ENCODE results near the gene C1RL. TPM values are rescaled to one million over a fixed set of nuclear protein-coding genes. Genes with fewer than 3 reads are reported as not detected.

The C1RL gene
- total RNA-seq, 1 donor from 2014 or later = 68.8 TPM

GRCh38 chr12:7137908-7138307 lies 28.9 kb upstream of the C1RL start:
- DNase-seq (ENCODE audit: low spot score) = no peak

- DNase-seq (ENCODE audit: low spot score) = no peak
Measured at GRCh38 chr12:7136676-7137075, 27.7 kb upstream of the C1RL start.

GRCh38 chr12:7136071-7136470 lies 27.1 kb upstream of the C1RL start:
- DNase-seq (ENCODE audit: low spot score) = no peak

- no peak for DNase-seq (ENCODE audit: low spot score)
Measured at GRCh38 chr12:7134396-7135166, 25.6 kb upstream of the C1RL start.

GRCh38 chr12:7131502-7131866 lies 22.5 kb upstream of the C1RL start:
- no peak for DNase-seq (ENCODE audit: low spot score)

- no peak for DNase-seq (ENCODE audit: low spot score)
Measured at GRCh38 chr12:7130701-7131501, 21.9 kb upstream of the C1RL start.

GRCh38 chr12:7129872-7130691 lies 21.1 kb upstream of the C1RL start, which contains the start of gene CLSTN3:
Gene CLSTN3, plus strand, starts transcription at chr12:7130371. Its CDS starts 278 bp downstream, at chr12:7130649.
- DNase-seq (ENCODE audit: low spot score) = peak; percentile 93

- DNase-seq (ENCODE audit: low spot score) = no peak
Measured at GRCh38 chr12:7129287-7129871, 20.4 kb upstream of the C1RL start.

- DNase-seq (ENCODE audit: low spot score) = no peak
Measured at GRCh38 chr12:7128681-7129286, 19.8 kb upstream of the C1RL start, which contains the start of gene RBP5. Gene RBP5, minus strand, starts transcription at chr12:7128889. Its CDS starts 114 bp downstream, at chr12:7128775.

GRCh38 chr12:7127916-7128626 lies 19.1 kb upstream of the C1RL start:
- peak; percentile 51 for DNase-seq (ENCODE audit: low spot score)

- DNase-seq (ENCODE audit: low spot score) = no peak
Measured at GRCh38 chr12:7125632-7126227, 16.7 kb upstream of the C1RL start.

GRCh38 chr12:7123806-7124522 lies 14.9 kb upstream of the C1RL start:
- DNase-seq (ENCODE audit: low spot score) = no peak

GRCh38 chr12:7122811-7123769 lies 14.1 kb upstream of the C1RL start:
- no peak for DNase-seq (ENCODE audit: low spot score)

GRCh38 chr12:7121324-7121723 lies 12.3 kb upstream of the C1RL start:
- no peak for DNase-seq (ENCODE audit: low spot score)

- DNase-seq (ENCODE audit: low spot score) = peak; percentile 64
Measured at GRCh38 chr12:7120166-7120565, 11.2 kb upstream of the C1RL start.

GRCh38 chr12:7118881-7119280 lies 9.9 kb upstream of the C1RL start:
- peak; percentile 55 for DNase-seq (ENCODE audit: low spot score)

- DNase-seq (ENCODE audit: low spot score) = peak; percentile 9
Measured at GRCh38 chr12:7117670-7118069, 8.7 kb upstream of the C1RL start.

GRCh38 chr12:7116916-7117315 lies 7.9 kb upstream of the C1RL start:
- DNase-seq (ENCODE audit: low spot score) = peak; percentile 69
